ENCODE results near the gene FOXP3. TPM values are rescaled to one million over a fixed set of nuclear protein-coding genes. Genes with fewer than 3 reads are reported as not detected.

Gene FOXP3
- total RNA-seq, 1 experiment from 2014 or later: 0.26 TPM

DNA sequence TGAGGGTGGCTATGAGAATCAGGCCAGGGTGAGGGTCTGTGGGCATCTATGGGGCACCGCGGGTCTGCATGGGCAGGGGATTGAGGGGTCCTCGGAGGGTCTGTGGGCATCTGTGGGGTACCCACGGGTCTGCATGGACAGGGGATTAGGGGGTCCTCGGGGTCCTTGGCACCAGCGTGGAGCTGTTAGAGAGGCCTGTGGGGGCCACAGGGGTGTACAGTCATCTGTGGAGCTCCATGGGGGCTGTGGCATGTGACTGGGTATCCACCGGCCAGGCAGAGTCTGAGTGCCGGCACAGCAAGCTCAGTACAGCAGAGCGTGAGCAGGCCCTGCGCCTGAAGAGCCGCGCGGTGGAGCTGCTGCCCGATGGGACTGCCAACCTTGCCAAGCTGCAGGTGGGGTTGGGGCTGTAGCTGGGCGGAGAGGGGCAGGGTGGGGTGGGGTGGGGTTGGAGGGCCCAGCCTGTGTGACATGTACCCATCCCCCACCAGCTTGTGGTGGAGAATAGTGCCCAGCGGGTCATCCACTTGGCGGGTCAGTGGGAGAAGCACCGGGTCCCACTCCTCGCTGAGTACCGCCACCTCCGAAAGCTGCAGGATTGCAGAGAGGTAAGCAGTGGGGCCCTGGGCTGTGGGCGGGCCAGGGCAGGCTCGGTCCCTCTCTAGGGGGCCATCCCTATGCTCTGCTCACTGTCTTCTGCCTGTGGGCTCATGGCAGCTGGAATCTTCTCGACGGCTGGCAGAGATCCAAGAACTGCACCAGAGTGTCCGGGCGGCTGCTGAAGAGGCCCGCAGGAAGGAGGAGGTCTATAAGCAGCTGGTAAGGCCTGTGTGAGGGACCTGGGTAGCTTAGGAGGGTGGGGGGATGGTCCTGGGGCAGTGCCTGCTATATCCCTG, 16.3 kb downstream of the FOXP3 start:
- TF ChIP-seq SIN3A (IDR thresholded peaks at IDR 0.05; ENCODE audit: borderline replicate concordance, insufficient read depth, low read depth, low read length) (no peak), TCF7L2 (IDR thresholded peaks at IDR 0.05; ENCODE audit: low read depth, low read length) (no peak), POLR2AphosphoS5 (IDR thresholded peaks at IDR 0.05; ENCODE audit: low read depth, low read length) (no peak)
- TF ChIP-seq, protein P1, sequence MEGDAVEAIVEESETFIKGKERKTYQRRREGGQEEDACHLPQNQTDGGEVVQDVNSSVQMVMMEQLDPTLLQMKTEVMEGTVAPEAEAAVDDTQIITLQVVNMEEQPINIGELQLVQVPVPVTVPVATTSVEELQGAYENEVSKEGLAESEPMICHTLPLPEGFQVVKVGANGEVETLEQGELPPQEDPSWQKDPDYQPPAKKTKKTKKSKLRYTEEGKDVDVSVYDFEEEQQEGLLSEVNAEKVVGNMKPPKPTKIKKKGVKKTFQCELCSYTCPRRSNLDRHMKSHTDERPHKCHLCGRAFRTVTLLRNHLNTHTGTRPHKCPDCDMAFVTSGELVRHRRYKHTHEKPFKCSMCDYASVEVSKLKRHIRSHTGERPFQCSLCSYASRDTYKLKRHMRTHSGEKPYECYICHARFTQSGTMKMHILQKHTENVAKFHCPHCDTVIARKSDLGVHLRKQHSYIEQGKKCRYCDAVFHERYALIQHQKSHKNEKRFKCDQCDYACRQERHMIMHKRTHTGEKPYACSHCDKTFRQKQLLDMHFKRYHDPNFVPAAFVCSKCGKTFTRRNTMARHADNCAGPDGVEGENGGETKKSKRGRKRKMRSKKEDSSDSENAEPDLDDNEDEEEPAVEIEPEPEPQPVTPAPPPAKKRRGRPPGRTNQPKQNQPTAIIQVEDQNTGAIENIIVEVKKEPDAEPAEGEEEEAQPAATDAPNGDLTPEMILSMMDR (IDR thresholded peaks at IDR 0.05): no peak
- TF ChIP-seq, protein P2, sequence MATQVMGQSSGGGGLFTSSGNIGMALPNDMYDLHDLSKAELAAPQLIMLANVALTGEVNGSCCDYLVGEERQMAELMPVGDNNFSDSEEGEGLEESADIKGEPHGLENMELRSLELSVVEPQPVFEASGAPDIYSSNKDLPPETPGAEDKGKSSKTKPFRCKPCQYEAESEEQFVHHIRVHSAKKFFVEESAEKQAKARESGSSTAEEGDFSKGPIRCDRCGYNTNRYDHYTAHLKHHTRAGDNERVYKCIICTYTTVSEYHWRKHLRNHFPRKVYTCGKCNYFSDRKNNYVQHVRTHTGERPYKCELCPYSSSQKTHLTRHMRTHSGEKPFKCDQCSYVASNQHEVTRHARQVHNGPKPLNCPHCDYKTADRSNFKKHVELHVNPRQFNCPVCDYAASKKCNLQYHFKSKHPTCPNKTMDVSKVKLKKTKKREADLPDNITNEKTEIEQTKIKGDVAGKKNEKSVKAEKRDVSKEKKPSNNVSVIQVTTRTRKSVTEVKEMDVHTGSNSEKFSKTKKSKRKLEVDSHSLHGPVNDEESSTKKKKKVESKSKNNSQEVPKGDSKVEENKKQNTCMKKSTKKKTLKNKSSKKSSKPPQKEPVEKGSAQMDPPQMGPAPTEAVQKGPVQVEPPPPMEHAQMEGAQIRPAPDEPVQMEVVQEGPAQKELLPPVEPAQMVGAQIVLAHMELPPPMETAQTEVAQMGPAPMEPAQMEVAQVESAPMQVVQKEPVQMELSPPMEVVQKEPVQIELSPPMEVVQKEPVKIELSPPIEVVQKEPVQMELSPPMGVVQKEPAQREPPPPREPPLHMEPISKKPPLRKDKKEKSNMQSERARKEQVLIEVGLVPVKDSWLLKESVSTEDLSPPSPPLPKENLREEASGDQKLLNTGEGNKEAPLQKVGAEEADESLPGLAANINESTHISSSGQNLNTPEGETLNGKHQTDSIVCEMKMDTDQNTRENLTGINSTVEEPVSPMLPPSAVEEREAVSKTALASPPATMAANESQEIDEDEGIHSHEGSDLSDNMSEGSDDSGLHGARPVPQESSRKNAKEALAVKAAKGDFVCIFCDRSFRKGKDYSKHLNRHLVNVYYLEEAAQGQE (IDR thresholded peaks at IDR 0.05; ENCODE audit: insufficient read depth in 1 of 2, low read depth in 2 of 2, low read length in 1 of 2): no peak
- Histone ChIP-seq H3K4me1 (ENCODE audit: control insufficient read depth, insufficient read depth, low read length) (no peaks in the 10 kb centered on the region), H3K4me3 (ENCODE audit: low read depth in 2 of 2, low read length in 2 of 2) (no peak overlapping the region), H3K9me3 (ENCODE audit: control insufficient read depth, insufficient read depth, low read depth, low read length) (no peaks in the 10 kb centered on the region), H3K27ac (ENCODE audit: low read length) (no peak overlapping the region), H3K27me3 (ENCODE audit: control insufficient read depth, insufficient read depth, low read length) (no peaks in the 10 kb centered on the region), H3K36me3 (ENCODE audit: control insufficient read depth, insufficient read depth, low read length) (no peaks in the 10 kb centered on the region)
- DNase-seq (ENCODE audit: low read depth, low spot score): no peak
- in situ Hi-C loops (cut with HindIII; ENCODE audit: low pct_unique_long_range_greater_than_20kb, low sequenced_read_pairs) (no loop called here), intact Hi-C loops (cut with micrococcal nuclease; ENCODE audit: unreplicated experiment) (no loop called here)
- no TSS peak for BruUV-seq (replicated peaks)
- ATAC-seq: no peak
- CTCF ChIA-PET: no interaction called here
- POLR2A ChIA-PET: no interaction called here

DNA sequence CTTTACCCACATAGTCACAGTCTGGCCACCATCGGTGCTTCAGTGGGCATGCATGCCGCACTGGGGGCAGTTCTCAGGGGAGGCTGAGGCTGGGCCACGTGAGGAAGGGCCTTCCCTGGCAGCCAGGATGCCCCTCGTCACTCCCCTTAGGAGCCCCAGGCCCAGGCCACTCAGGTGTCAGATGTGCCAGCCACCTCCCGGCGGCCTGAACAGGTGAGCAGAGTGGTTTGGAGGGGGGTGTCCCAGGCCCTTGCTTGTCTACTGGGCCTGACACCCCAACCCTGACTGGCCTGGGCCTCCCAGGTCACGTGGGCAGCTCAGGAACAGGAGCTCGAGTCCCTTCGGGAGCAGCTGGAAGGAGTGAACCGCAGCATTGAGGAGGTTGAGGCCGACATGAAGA, 17.2 kb downstream of the FOXP3 start:
- BruUV-seq (replicated peaks): no TSS peak
- CTCF ChIA-PET: no interaction called here
- no peaks in the 10 kb centered on the region for H3K9me3 ChIP-seq (ENCODE audit: control insufficient read depth, insufficient read depth, low read depth, low read length)
- in situ Hi-C loops (cut with HindIII; ENCODE audit: low pct_unique_long_range_greater_than_20kb, low sequenced_read_pairs) (no loop called here), intact Hi-C loops (cut with micrococcal nuclease; ENCODE audit: unreplicated experiment) (no loop called here)
- POLR2A ChIA-PET: no interaction called here
- H3K36me3 ChIP-seq (ENCODE audit: control insufficient read depth, insufficient read depth, low read length): no peaks in the 10 kb centered on the region
- H3K27ac ChIP-seq (ENCODE audit: low read length): no peak overlapping the region
- no peak for DNase-seq (ENCODE audit: low read depth, low spot score)
- H3K4me1 ChIP-seq (ENCODE audit: control insufficient read depth, insufficient read depth, low read length): no peaks in the 10 kb centered on the region
- H3K27me3 ChIP-seq (ENCODE audit: control insufficient read depth, insufficient read depth, low read length): no peaks in the 10 kb centered on the region
- no peak for ATAC-seq
- no peak for TF ChIP-seq POLR2AphosphoS5 (IDR thresholded peaks at IDR 0.05; ENCODE audit: low read depth, low read length)
- TF ChIP-seq, protein P1 (IDR thresholded peaks at IDR 0.05): no peak
- TF ChIP-seq SIN3A (IDR thresholded peaks at IDR 0.05; ENCODE audit: borderline replicate concordance, insufficient read depth, low read depth, low read length): no peak
- TF ChIP-seq, protein P2 (IDR thresholded peaks at IDR 0.05; ENCODE audit: insufficient read depth in 1 of 2, low read depth in 2 of 2, low read length in 1 of 2): no peak
- no peak overlapping the region for H3K4me3 ChIP-seq (ENCODE audit: low read depth in 2 of 2, low read length in 2 of 2)
